ENCODE measurements around the gene PKNOX1.

DNA sequence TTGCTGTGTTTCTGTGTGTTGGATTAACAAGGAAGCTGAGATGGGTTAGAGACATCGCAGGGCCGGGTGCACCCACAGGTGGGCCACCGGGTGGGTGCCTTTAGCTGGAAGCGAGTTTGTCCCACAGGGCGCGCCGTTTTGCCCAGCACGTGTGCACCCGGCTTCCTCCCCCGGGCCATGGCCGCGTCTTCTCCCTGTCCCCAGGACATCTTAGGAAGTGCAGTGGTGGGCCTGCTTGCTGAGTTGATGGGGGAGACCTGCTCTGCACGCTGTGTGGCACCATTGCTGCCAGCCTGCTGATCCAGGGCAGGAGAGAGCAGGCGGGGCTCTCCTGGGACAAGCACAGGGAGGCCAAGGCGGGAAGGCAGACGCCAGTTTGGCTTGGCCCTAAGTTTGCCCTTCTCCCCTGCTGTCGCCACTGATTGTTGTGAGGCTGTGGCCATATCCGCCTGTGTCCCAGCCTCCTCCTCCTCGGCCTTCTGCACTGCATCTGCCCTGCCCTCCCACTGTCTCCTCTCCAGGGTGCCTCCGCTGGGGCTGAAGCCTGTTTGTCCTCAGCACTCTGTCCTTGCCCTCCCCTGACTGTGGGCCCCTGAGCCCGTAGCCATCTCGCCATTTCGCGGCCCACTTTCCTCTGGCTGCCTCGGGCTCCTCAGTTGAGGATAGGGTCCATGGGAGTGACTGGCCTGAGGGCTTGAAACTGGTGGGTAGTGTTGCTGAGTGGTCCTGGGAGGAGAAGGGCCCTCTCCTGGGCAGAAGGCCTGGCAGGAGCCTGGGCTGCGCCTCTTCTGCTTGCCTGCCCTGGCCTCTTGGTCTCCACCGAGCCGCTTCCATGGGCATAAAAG is 47.6 kb downstream of the PKNOX1 start:
- TF ChIP-seq POLR2A (IDR thresholded peaks at IDR 0.05): no peak
- TF ChIP-seq, protein P1, sequence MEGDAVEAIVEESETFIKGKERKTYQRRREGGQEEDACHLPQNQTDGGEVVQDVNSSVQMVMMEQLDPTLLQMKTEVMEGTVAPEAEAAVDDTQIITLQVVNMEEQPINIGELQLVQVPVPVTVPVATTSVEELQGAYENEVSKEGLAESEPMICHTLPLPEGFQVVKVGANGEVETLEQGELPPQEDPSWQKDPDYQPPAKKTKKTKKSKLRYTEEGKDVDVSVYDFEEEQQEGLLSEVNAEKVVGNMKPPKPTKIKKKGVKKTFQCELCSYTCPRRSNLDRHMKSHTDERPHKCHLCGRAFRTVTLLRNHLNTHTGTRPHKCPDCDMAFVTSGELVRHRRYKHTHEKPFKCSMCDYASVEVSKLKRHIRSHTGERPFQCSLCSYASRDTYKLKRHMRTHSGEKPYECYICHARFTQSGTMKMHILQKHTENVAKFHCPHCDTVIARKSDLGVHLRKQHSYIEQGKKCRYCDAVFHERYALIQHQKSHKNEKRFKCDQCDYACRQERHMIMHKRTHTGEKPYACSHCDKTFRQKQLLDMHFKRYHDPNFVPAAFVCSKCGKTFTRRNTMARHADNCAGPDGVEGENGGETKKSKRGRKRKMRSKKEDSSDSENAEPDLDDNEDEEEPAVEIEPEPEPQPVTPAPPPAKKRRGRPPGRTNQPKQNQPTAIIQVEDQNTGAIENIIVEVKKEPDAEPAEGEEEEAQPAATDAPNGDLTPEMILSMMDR (IDR thresholded peaks at IDR 0.05): no peak
